GM23338 (cell line): ENCODE measurements around the gene RPH3AL. TPM values are rescaled to one million over a fixed set of nuclear protein-coding genes. Genes with fewer than 3 reads are reported as not detected.

Source experiments
- ATAC-seq: fragments of 200-7000 bp; cut with Tn5 transposase; 3 replicates; pipeline ENCODE4 v1.9.1; 2020
- DNase-seq: peaks from one replicate; pipeline ENCODE4 v3.0.0-alpha.2; 2015; ENCODE audit warnings: low spot score
- H2AFZ ChIP-seq: fragments of 200-600 bp; sonication (generic); 2 replicates; pipeline ENCODE4 v1.8.0; 2016; ENCODE audit warnings: antibody characterized with exemption, mild to moderate bottlenecking, moderate library complexity
- H3F3A ChIP-seq: fragments of 200-600 bp; sonication (generic); replicated peaks from 2 replicates; pipeline ENCODE4 v1.8.0; 2017; ENCODE audit warnings: antibody characterized with exemption, mixed run types, low read depth
- H3K27ac ChIP-seq: fragments of 200-600 bp; sonication (generic); 2 replicates; pipeline ENCODE4 v1.6.1; 2016; ENCODE audit warnings: low read depth
- H3K27me3 ChIP-seq: fragments of 200-600 bp; sonication (generic); 2 replicates; pipeline ENCODE4 v1.8.0; 2016; ENCODE audit warnings: mild to moderate bottlenecking, mixed run types, moderate library complexity; ENCODE audit not compliant: insufficient read depth
- H3K36me3 ChIP-seq: fragments of 200-600 bp; sonication (generic); 2 replicates; pipeline ENCODE4 v1.8.0; 2016; ENCODE audit warnings: mild to moderate bottlenecking; ENCODE audit not compliant: insufficient read depth
- H3K4me1 ChIP-seq: fragments of 200-600 bp; sonication (generic); 2 replicates; pipeline ENCODE4 v1.8.0; 2016; ENCODE audit warnings: mild to moderate bottlenecking, moderate library complexity; ENCODE audit not compliant: insufficient read depth
- H3K4me2 ChIP-seq: fragments of 200-600 bp; sonication (generic); 2 replicates; pipeline ENCODE4 v1.7.1; 2017; ENCODE audit warnings: mixed run types
- H3K4me3 ChIP-seq: fragments of 200-600 bp; sonication (generic); 2 replicates; pipeline ENCODE4 v1.6.1; 2016; ENCODE audit warnings: mixed run types
- H3K79me2 ChIP-seq: fragments of 200-600 bp; sonication (generic); replicated peaks from 2 replicates; pipeline ENCODE4 v1.8.0; 2017; ENCODE audit warnings: mild to moderate bottlenecking; ENCODE audit not compliant: insufficient read depth
- H3K9me2 ChIP-seq: fragments of 200-600 bp; sonication (generic); 2 replicates; pipeline ENCODE4 v1.8.0; 2017; ENCODE audit not compliant: insufficient read depth
- H4K20me1 ChIP-seq: fragments of 200-600 bp; sonication (generic); replicated peaks from 2 replicates; pipeline ENCODE4 v1.8.0; 2017; ENCODE audit warnings: mild to moderate bottlenecking; ENCODE audit not compliant: insufficient read depth
- H3K27ac Mint-ChIP-seq: 2 replicates; pipeline ENCODE4 v1.8.0; 2020; ENCODE audit warnings: inconsistent platforms, mild to moderate bottlenecking, moderate library complexity, mixed read lengths
- H3K27me3 Mint-ChIP-seq: 3 replicates; pipeline ENCODE4 v1.8.0; 2022; ENCODE audit warnings: low read depth, mild to moderate bottlenecking, moderate library complexity, mixed read lengths, inconsistent platforms; ENCODE audit not compliant: insufficient read depth, poor library complexity
- H3K36me3 Mint-ChIP-seq: 3 replicates; pipeline ENCODE4 v1.8.0; 2021; ENCODE audit warnings: low read depth, mild to moderate bottlenecking, inconsistent platforms, moderate library complexity, mixed read lengths
- H3K4me1 Mint-ChIP-seq: 3 replicates; pipeline ENCODE4 v1.8.0; 2020; ENCODE audit warnings: mild to moderate bottlenecking, inconsistent platforms, mixed read lengths
- H3K4me3 Mint-ChIP-seq: 3 replicates; pipeline ENCODE4 v1.8.0; 2021; ENCODE audit warnings: moderate library complexity, mild to moderate bottlenecking, inconsistent platforms, mixed read lengths
- H3K9me3 Mint-ChIP-seq: 3 replicates; pipeline ENCODE4 v1.8.0; 2020; ENCODE audit warnings: moderate library complexity, mild to moderate bottlenecking, inconsistent platforms, mixed read lengths
- CREB1 ChIP-seq: fragments of 250-450 bp; sonication (Bioruptor Pico); IDR thresholded peaks from 2 replicates; pipeline ENCODE4 v1.5.0; 2020; ENCODE audit warnings: low read depth, mild to moderate bottlenecking, moderate library complexity
- EZH2 ChIP-seq: fragments of 200-600 bp; sonication (generic); IDR thresholded peaks from one replicate; pipeline ENCODE4 v1.8.0; 2017; ENCODE audit warnings: antibody characterized with exemption, mild to moderate bottlenecking, low read depth; ENCODE audit not compliant: unreplicated experiment
- EZH2phosphoT487 ChIP-seq: fragments of 200-600 bp; sonication (generic); IDR thresholded peaks from one replicate; pipeline ENCODE4 v1.8.1; 2018; ENCODE audit warnings: antibody characterized with exemption; ENCODE audit not compliant: unreplicated experiment
- NANOG ChIP-seq: IDR thresholded peaks from 2 replicates; pipeline ENCODE4 v1.6.1; 2016; ENCODE audit warnings: antibody characterized with exemption, borderline replicate concordance
- STAT1 ChIP-seq: IDR thresholded peaks from one replicate; pipeline ENCODE4 v1.6.1; 2016; ENCODE audit warnings: antibody characterized with exemption; ENCODE audit not compliant: unreplicated experiment
- ZNF114 ChIP-seq: fragments of 250-450 bp; sonication (Bioruptor Pico); IDR thresholded peaks from 2 replicates; pipeline ENCODE4 v1.5.0; 2020; ENCODE audit warnings: mild to moderate bottlenecking, moderate library complexity
- ZNF331 ChIP-seq: fragments of 250-450 bp; sonication (Bioruptor Pico); IDR thresholded peaks from 2 replicates; pipeline ENCODE4 v1.5.0; 2020; ENCODE audit warnings: low read depth, mild to moderate bottlenecking, moderate library complexity
- polyA plus RNA-seq: library from polyadenylated mRNA; unstranded; fragments of >200 nt; fragmentation: Nextera tagmentation; extraction: Ambion mirVana; gene quantifications from 2 replicates; pipeline ENCODE4 v1.2.1, GENCODE V29; 2016
- total RNA-seq: library from RNA; depleted of rRNA; stranded (reverse); fragments of >200 nt; shearing (Covaris generic); gene quantifications from 2 replicates; pipeline ENCODE4 v1.2.3, GENCODE V29; 2014
- TF ChIP-seq, protein P1 (sequence below), 2 experiments: fragments of 200-600 bp in 1 of 2; sonication (generic) in 1 of 2; conservative IDR thresholded peaks; 2 replicates each; pipeline versions ENCODE4 v1.5.1 to v1.6.1; 2016 to 2017; ENCODE audit warnings: antibody characterized with exemption in 2 of 2, low read depth in 2 of 2, mild to moderate bottlenecking in 2 of 2, moderate library complexity in 1 of 2
- TF ChIP-seq, protein P2 (sequence below): fragments of 250-450 bp; sonication (Bioruptor Pico); IDR thresholded peaks from 2 replicates; pipeline ENCODE4 v1.5.0; 2020; ENCODE audit warnings: mild to moderate bottlenecking, moderate library complexity
- TF ChIP-seq, protein P3 (sequence below): IDR thresholded peaks from one replicate; pipeline ENCODE4 v1.6.1; 2018; ENCODE audit warnings: antibody characterized with exemption; ENCODE audit not compliant: unreplicated experiment

The RPH3AL gene
- total and polyA plus RNA-seq, 2 experiments from 2014 or later = 2.7 to 6.3 TPM

DNA sequence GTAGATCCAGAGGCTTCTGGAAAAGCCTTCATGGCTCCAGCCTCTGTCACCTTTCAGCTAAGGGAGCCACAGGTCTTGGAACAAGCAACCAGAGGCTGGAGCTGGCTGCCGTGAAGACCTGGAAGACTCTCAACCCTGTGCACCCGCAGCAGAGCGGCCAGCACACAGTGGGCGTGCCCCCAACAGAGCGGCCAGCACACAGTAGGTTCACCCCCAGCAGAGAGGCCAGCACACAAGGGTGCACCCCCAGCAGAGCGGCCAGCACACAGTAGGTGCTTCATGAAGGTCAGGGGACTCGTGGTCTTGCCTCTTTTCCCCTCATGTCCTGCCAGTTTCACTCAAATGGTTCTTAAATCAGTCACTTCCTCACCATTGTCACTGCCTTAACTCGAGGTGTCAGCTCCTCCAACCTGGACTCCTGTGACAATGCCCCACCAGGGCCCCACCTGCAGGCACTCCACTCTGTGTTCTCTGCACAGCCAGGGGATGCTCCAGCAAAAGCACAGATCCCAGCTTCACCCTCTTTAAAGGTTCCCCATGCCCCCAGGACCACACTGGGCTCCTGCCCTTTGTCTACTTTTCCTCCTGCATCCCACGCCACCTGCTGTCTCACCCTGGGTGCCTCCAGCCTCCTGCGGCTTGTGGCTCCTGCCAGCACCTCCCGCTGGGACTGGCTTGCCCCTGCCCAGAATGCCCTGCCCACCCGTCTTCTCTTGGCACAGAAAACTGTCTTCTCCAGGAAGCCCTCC, 128.7 kb downstream of the RPH3AL start (continued):
- TF ChIP-seq, protein P1, sequence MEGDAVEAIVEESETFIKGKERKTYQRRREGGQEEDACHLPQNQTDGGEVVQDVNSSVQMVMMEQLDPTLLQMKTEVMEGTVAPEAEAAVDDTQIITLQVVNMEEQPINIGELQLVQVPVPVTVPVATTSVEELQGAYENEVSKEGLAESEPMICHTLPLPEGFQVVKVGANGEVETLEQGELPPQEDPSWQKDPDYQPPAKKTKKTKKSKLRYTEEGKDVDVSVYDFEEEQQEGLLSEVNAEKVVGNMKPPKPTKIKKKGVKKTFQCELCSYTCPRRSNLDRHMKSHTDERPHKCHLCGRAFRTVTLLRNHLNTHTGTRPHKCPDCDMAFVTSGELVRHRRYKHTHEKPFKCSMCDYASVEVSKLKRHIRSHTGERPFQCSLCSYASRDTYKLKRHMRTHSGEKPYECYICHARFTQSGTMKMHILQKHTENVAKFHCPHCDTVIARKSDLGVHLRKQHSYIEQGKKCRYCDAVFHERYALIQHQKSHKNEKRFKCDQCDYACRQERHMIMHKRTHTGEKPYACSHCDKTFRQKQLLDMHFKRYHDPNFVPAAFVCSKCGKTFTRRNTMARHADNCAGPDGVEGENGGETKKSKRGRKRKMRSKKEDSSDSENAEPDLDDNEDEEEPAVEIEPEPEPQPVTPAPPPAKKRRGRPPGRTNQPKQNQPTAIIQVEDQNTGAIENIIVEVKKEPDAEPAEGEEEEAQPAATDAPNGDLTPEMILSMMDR (conservative IDR thresholded peaks at IDR 0.05; ENCODE audit: low read depth in 2 of 2) = no peak
- no peak for TF ChIP-seq STAT1

DNA sequence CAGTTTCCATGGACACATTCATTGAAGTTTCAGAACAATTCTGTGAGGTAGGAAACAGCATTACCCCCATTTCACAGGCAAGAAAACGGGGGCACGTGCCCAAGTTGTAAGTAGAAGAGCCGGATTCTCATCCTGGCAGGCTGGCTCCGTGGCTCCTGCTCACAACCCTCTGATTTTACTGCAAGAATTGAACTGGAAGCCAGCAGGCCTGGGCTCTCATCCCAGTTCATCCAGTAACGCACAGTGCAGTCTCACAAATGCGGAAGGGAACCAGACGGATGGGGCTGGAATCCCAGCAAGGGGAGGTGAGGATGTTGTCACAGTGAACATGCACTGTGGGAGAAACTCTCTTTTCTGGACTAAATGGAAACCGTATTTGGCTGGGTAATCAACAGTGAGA, 130.4 kb downstream of the RPH3AL start:
- H3K4me3 ChIP-seq = no peak overlapping the region
- no peaks in the 10 kb centered on the region for H3K79me2 ChIP-seq
- Mint-ChIP-seq H3K27me3 (peaks cover 2% of the 10 kb centered on the region), H3K9me3 (no peaks in the 10 kb centered on the region; the same call in 2 of the 3 replicates), H3K36me3 (no peaks in the 10 kb centered on the region), H3K27ac (no peak overlapping the region), H3K4me3 (no peak overlapping the region), H3K4me1 (peaks cover 12% of the 10 kb centered on the region)
- H3K4me2 ChIP-seq = no peak overlapping the region
- H4K20me1 ChIP-seq = no peaks in the 10 kb centered on the region
- H3K9me2 ChIP-seq = no peaks in the 10 kb centered on the region
- no peaks in the 10 kb centered on the region for H3F3A ChIP-seq
- H3K36me3 ChIP-seq = no peaks in the 10 kb centered on the region
- H3K27ac ChIP-seq = no peak overlapping the region
- no peaks in the 10 kb centered on the region for H3K4me1 ChIP-seq
- no peak overlapping the region for H2AFZ ChIP-seq
- ATAC-seq = no peak
- no peak for DNase-seq
- H3K27me3 ChIP-seq = no peaks in the 10 kb centered on the region
- TF ChIP-seq, protein P1 (conservative IDR thresholded peaks at IDR 0.05; ENCODE audit: low read depth in 2 of 2) = no peak
- no peak for TF ChIP-seq EZH2phosphoT487
- TF ChIP-seq STAT1 = no peak
- TF ChIP-seq, protein P2, sequence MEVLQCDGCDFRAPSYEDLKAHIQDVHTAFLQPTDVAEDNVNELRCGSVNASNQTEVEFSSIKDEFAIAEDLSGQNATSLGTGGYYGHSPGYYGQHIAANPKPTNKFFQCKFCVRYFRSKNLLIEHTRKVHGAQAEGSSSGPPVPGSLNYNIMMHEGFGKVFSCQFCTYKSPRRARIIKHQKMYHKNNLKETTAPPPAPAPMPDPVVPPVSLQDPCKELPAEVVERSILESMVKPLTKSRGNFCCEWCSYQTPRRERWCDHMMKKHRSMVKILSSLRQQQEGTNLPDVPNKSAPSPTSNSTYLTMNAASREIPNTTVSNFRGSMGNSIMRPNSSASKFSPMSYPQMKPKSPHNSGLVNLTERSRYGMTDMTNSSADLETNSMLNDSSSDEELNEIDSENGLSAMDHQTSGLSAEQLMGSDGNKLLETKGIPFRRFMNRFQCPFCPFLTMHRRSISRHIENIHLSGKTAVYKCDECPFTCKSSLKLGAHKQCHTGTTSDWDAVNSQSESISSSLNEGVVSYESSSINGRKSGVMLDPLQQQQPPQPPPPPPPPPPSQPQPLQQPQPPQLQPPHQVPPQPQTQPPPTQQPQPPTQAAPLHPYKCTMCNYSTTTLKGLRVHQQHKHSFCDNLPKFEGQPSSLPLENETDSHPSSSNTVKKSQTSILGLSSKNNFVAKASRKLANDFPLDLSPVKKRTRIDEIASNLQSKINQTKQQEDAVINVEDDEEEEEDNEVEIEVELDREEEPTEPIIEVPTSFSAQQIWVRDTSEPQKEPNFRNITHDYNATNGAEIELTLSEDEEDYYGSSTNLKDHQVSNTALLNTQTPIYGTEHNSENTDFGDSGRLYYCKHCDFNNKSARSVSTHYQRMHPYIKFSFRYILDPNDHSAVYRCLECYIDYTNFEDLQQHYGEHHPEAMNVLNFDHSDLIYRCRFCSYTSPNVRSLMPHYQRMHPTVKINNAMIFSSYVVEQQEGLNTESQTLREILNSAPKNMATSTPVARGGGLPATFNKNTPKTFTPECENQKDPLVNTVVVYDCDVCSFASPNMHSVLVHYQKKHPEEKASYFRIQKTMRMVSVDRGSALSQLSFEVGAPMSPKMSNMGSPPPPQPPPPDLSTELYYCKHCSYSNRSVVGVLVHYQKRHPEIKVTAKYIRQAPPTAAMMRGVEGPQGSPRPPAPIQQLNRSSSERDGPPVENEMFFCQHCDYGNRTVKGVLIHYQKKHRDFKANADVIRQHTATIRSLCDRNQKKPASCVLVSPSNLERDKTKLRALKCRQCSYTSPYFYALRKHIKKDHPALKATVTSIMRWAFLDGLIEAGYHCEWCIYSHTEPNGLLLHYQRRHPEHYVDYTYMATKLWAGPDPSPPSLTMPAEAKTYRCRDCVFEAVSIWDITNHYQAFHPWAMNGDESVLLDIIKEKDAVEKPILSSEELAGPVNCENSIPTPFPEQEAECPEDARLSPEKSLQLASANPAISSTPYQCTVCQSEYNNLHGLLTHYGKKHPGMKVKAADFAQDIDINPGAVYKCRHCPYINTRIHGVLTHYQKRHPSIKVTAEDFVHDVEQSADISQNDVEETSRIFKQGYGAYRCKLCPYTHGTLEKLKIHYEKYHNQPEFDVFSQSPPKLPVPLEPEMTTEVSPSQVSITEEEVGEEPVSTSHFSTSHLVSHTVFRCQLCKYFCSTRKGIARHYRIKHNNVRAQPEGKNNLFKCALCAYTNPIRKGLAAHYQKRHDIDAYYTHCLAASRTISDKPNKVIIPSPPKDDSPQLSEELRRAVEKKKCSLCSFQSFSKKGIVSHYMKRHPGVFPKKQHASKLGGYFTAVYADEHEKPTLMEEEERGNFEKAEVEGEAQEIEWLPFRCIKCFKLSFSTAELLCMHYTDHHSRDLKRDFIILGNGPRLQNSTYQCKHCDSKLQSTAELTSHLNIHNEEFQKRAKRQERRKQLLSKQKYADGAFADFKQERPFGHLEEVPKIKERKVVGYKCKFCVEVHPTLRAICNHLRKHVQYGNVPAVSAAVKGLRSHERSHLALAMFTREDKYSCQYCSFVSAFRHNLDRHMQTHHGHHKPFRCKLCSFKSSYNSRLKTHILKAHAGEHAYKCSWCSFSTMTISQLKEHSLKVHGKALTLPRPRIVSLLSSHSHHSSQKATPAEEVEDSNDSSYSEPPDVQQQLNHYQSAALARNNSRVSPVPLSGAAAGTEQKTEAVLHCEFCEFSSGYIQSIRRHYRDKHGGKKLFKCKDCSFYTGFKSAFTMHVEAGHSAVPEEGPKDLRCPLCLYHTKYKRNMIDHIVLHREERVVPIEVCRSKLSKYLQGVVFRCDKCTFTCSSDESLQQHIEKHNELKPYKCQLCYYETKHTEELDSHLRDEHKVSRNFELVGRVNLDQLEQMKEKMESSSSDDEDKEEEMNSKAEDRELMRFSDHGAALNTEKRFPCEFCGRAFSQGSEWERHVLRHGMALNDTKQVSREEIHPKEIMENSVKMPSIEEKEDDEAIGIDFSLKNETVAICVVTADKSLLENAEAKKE (CRISPR knock-in tag) = no peak
- TF ChIP-seq NANOG = no peak
- TF ChIP-seq CREB1 (CRISPR knock-in tag) = no peak
- TF ChIP-seq ZNF114 (CRISPR knock-in tag) = no peak
- TF ChIP-seq EZH2 = no peak
- no peak for TF ChIP-seq ZNF331 (CRISPR knock-in tag)
- TF ChIP-seq, protein P3, sequence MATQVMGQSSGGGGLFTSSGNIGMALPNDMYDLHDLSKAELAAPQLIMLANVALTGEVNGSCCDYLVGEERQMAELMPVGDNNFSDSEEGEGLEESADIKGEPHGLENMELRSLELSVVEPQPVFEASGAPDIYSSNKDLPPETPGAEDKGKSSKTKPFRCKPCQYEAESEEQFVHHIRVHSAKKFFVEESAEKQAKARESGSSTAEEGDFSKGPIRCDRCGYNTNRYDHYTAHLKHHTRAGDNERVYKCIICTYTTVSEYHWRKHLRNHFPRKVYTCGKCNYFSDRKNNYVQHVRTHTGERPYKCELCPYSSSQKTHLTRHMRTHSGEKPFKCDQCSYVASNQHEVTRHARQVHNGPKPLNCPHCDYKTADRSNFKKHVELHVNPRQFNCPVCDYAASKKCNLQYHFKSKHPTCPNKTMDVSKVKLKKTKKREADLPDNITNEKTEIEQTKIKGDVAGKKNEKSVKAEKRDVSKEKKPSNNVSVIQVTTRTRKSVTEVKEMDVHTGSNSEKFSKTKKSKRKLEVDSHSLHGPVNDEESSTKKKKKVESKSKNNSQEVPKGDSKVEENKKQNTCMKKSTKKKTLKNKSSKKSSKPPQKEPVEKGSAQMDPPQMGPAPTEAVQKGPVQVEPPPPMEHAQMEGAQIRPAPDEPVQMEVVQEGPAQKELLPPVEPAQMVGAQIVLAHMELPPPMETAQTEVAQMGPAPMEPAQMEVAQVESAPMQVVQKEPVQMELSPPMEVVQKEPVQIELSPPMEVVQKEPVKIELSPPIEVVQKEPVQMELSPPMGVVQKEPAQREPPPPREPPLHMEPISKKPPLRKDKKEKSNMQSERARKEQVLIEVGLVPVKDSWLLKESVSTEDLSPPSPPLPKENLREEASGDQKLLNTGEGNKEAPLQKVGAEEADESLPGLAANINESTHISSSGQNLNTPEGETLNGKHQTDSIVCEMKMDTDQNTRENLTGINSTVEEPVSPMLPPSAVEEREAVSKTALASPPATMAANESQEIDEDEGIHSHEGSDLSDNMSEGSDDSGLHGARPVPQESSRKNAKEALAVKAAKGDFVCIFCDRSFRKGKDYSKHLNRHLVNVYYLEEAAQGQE = no peak
